VCaP (cell line): Measurements from ENCODE around the gene KRTAP10-9.
"Not testable (repeated sequence)": the region's sequence is repeated elsewhere in the genome, so short reads cannot be mapped to it uniquely, and the experiment has no call there.

Experiments used
- H3K27ac ChIP-seq: fragments of 450-650 bp; 2 replicates; pipeline ENCODE4 v1.5.1; 2017
- TF ChIP-seq, protein P1 (sequence below): fragments of 450-650 bp; conservative IDR thresholded peaks from 2 replicates; pipeline ENCODE4 v1.5.1; 2017; ENCODE audit warnings: mild to moderate bottlenecking, moderate library complexity

Gene KRTAP10-9

DNA sequence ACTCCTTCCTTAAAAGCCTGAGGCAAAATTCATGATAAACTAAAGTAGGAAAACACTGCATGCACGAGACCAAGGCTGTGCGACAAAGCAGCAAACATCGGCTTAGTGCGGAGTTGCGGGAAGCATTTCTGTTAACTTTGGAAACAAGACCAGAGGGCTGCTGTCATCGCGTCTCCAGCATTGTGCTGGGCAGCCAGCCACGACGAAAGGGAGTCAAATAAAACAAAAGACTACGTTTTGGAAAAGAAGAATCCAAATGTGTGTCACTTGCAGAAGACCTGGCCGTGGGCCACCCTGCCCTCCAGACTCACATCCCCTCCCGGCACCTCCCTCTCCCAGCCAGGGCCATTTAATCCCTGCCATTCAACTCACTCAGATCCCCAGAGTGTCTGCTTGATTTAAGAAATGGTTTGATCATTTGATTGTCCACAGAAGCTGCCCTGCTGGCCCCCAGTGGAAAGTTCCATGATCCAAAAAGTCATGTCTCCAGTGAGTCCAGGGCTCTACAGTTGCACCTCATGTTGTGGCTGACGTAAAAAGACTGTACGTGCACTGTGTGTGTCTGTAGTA lies 16.9 kb downstream of the KRTAP10-9 start:
- TF ChIP-seq, protein P1, sequence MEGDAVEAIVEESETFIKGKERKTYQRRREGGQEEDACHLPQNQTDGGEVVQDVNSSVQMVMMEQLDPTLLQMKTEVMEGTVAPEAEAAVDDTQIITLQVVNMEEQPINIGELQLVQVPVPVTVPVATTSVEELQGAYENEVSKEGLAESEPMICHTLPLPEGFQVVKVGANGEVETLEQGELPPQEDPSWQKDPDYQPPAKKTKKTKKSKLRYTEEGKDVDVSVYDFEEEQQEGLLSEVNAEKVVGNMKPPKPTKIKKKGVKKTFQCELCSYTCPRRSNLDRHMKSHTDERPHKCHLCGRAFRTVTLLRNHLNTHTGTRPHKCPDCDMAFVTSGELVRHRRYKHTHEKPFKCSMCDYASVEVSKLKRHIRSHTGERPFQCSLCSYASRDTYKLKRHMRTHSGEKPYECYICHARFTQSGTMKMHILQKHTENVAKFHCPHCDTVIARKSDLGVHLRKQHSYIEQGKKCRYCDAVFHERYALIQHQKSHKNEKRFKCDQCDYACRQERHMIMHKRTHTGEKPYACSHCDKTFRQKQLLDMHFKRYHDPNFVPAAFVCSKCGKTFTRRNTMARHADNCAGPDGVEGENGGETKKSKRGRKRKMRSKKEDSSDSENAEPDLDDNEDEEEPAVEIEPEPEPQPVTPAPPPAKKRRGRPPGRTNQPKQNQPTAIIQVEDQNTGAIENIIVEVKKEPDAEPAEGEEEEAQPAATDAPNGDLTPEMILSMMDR = no peak
- peak overlapping the region; percentile 12; the same call in 1 of the 2 replicates for H3K27ac ChIP-seq

DNA sequence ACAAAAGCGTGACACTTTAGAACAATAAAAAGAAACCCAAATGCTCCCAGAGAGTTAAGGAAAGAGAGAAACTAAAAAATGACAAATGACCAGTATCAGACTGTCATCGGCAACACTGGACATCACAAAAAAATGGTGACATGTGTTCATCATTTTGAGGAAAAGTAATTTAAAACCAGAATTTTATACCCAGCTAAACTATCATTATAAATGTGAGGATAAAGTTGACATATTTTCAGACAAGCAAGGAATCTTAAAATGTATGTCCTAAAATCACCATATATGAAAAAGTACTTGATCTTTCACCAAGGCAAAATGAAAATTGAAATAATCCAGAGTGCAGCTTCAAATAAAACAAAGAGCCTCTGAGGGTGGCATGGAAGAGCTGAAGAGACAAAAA lies 18.0 kb downstream of the KRTAP10-9 start:
- TF ChIP-seq, protein P1 = no peak
- no peak overlapping the region for H3K27ac ChIP-seq

DNA sequence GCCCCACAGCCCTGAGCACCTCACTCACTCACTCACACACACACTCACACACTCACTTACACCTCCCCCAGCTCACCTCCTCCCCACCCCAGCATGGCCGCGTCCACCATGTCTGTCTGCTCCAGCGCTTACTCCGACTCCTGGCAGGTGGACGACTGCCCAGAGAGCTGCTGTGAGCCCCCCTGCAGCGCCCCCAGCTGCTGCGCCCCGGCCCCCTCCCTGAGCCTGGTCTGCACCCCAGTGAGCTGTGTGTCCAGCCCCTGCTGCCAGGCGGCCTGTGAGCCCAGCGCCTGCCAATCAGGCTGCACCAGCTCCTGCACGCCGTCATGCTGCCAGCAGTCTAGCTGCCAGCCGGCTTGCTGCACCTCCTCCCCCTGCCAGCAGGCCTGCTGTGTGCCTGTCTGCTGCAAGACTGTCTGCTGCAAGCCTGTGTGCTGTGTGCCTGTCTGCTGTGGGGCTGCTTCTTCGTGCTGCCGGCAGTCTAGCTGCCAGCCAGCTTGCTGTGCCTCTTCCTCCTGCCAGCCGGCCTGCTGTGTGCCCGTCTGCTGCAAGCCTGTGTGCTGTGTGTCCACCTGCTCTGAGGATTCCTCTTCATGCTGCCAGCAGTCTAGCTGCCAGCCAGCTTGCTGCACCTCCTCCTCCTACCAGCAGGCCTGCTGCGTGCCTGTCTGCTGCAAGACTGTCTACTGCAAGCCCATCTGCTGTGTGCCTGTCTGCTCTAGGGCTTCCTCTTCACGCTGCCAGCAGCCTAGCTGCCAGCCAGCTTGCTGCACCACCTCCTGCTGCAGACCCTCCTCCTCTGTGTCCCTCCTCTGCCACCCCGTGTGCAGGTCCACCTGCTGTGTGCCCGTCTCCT lies 19.7 kb downstream of the KRTAP10-9 start, which contains the start of gene KRTAP10-11:
Gene KRTAP10-11 (plus strand): TSS at position 49 of the 856 bp plus-strand sequence. CDS start 45 bp downstream, at position 94.
- not testable (repeated sequence) for H3K27ac ChIP-seq

DNA sequence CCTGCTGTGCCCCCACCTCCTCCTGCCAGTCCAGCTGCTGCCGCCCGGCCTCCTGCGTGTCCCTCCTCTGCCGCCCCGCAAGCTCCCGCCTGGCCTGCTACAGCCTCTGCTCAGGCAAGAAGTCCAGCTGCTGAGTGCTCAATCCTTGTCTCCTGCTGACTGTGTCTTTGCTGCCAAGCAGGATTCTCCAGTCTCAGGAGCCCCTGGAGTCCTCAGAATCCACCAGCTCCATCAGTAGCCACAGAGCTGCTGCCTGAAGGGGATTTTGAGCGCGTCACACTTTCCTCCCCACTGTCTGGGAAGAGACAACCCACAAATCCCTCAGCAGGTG lies 20.3 kb downstream of the KRTAP10-9 start:
- TF ChIP-seq, protein P1 = no peak
- no peak overlapping the region for H3K27ac ChIP-seq

DNA sequence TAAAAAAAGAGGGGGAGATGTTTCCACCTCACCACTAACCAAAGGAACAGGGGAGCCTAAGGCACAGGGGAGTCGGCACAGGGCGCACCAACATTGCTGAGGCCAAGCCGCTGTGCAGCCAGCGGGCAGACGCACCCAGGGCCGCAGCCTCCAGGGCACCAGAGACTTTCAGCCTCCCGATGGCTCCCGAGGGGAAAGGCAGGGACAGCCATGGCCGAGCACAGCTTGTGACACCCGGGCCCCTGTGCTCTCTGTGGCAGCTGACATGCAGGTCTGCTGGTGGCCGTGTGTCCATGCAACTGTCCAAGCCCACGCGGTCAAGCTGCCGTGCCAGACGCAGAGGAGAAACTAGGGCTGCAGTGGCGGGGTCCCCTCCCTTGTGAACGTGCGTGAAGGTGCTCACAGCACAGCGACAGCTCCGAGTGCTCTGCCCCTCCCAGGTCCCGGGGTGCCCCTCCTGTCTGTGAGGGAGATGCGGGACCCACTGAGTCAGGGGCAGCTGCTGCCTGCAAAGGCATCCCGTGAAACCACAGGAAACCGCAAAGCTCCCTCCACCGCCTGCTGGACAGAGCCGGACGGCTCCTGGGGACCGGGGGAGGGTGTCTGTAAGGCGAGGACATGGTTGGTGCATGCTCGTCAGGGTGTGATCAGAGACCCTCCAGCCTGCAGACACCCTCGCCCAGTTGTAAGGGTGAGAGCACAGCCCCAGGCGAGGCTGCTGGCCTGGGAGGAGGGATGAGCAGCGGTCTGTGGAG lies 21.8 kb downstream of the KRTAP10-9 start:
- H3K27ac ChIP-seq = no peak overlapping the region
- TF ChIP-seq, protein P1 = no peak

DNA sequence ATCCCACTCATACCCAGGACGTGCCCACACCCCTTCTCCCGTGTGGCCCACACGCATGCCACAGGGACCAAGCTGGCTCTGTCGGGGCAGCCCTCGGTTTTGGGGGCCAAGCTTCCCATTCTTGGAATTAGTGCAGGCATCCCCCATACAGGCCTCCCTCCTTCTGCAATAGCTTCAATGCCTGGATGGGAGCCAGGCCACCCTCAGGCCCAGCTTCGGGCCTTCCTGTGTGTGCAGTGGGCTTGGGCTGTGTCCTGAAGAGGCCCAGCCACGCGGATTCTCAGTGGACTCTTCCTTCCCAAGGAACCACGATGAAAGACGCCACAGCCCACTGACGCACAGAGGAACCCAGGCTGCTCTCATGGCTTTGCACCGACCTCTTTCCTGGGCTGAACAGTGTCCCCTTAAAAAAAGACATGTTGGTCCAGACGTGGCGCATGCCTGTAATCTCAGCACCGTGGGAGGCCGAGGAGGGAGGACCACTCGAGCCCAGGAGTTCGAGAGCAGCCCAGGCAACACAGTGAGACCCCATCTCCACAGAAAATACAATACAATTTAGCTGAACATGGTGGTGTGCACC lies 22.7 kb downstream of the KRTAP10-9 start:
- no peak overlapping the region for H3K27ac ChIP-seq
- TF ChIP-seq, protein P1 = no peak

DNA sequence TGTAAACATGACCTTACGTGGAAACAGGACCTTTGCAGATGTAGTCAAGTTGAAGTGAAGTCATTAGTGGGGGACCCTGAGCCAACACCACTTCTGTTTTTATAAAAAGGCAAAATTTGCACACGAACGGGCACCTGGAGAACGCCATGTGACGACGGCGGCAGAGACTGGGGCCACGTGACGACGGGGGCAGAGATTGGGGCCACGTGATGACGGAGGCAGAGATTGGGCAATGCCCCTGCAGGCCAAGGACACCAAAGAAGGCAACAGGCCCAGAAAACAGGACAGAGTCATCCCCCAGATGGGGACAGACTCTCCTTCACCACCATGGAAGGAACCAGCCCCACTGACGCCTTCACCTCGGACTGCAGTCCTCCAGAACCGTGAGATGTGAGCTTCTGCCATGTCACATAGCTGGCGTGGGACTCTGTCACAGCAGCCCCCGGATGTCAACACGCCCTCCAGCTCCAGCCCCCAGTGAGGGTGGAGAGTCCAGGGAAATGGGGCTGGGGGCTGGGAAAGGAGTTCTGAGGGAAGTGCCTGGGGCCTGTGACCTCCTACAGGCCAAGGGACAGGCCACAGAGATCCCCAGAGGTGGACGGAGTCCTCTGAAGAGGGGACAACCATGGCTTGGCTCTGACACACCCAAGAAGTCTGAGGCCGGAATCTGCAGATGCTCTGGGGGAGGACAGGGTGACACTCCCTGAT lies 23.5 kb downstream of the KRTAP10-9 start:
- H3K27ac ChIP-seq = no peak overlapping the region
- TF ChIP-seq, protein P1 = no peak
